ENCODE data around the gene LEF1. TPM values are rescaled to one million over a fixed set of nuclear protein-coding genes. Genes with fewer than 3 reads are reported as not detected.

LEF1 gene
- total and polyA plus RNA-seq, 9 of the 15 experiments (the other 6 are each of a cell fraction or from before 2014, with no cell fraction given), result 15.1 to 81.1 (median 29.7) TPM

DNA sequence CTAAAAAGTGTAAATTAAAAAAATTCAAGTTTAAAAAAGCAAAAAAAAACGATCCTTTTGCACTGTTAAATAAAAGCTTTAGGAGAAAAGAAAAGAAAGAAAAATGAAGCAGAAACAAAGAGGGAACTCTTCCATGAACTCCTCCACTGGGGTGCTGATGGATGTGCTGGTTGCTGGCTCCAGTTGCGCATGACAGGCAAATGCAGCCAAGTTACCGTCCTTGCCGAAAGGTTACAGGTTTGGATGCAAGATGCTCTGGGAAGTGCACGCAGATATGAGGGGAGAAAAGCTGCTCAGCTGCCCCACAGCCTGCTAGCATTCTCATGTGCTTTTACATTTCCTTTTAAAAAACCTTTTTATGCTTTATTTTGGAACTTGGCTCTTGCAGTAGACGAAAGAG is 120.6 kb downstream of the LEF1 start:
- in situ Hi-C loops (cut with MboI), result no loop called here
- POLR2A ChIA-PET, result interaction anchor here (1.1 to 1.3 kb wide), 2 partner anchors 10 to 21 kb away, joined by 3 to 4 read pairs; no protein-coding TSS in a partner anchor

DNA sequence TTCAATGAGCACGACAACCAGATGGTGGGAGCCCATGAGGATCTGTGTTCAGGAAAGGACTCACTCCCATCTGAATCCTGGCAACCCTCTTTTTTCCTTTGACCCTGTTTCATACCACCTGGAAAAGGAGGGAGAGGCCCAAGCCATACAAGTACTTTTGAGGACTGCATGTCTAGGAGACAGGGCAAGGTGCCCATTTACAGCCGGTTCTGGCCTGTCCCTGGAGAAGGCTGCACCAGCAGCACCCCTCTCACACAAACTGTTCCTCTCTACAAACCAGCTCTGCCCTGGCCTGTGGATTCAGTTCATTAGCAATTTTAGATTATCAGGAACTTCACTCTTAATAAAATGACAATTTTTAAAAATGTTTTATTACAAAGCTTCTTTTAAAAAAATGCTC is 121.5 kb downstream of the LEF1 start:
- ATAC-seq, result no peak
- POLR2A ChIA-PET, result interaction anchor here (0.6 to 1.7 kb wide), 7 partner anchors 9 to 178 kb away, joined by 3 to 5 read pairs (median 3); no protein-coding TSS in a partner anchor
- H3K9me1 ChIP-seq (ENCODE audit: control insufficient read depth, insufficient read depth, low read length), result no peaks in the 10 kb centered on the region
- in situ Hi-C loops (cut with MboI), result no loop called here
- H3K79me2 ChIP-seq (ENCODE audit: control insufficient read depth, insufficient read depth, low read length), result no peaks in the 10 kb centered on the region
- no peak for DNase-seq (ENCODE audit: extremely low read depth in 1 of 4, low spot score in 3 of 4)
- H3K4me2 ChIP-seq (ENCODE audit: insufficient read depth, low read length), result no peak overlapping the region
- no peaks in the 10 kb centered on the region for H4K20me1 ChIP-seq (replicated peaks; ENCODE audit: control insufficient read depth, insufficient read depth, low read length)
- no peak overlapping the region for H3K4me3 ChIP-seq
- no peaks in the 10 kb centered on the region for H3K9me3 ChIP-seq (replicated peaks; ENCODE audit: control insufficient read depth, insufficient read depth, low read depth, low read length)
- WGBS (ENCODE audit: insufficient coverage, low coverage, missing lambda C conversion rate), result 79% methylated on average over 2 of the region's 2 CpGs
- CTCF ChIA-PET (ENCODE audit: low intra/inter-chr PET ratio), result no interaction called here
- H3K4me1 ChIP-seq (replicated peaks in 1 of 2; ENCODE audit: control insufficient read depth in 2 of 2, insufficient read depth in 2 of 2, low read length in 2 of 2), result peaks cover 0 to 15% of the 10 kb centered on the region in 2 experiments; a peak in 4 of 5 replicates
- no peak for FAIRE-seq
- intact Hi-C loops (cut with micrococcal nuclease), result no loop called here
- H3K9ac ChIP-seq (ENCODE audit: insufficient read depth in 1 of 2, low read depth in 2 of 2, low read length in 2 of 2), result no peak overlapping the region
- BruUV-seq (replicated peaks), result no TSS peak
- no peak overlapping the region for H2AFZ ChIP-seq (ENCODE audit: low read depth, low read length)
- no peak overlapping the region for H3K27ac ChIP-seq (ENCODE audit: extremely low read depth, low read depth, low read length)
- no peaks in the 10 kb centered on the region for H3K27me3 ChIP-seq (ENCODE audit: control insufficient read depth in 2 of 2, insufficient read depth in 2 of 2, low read length in 2 of 2)
- H3K36me3 ChIP-seq (ENCODE audit: control insufficient read depth, insufficient read depth, low read length), result peaks cover 19% of the 10 kb centered on the region; the same call in 1 of the 3 replicates
- no peak for TF ChIP-seq STAT5B (CRISPR knock-in tag; IDR thresholded peaks at IDR 0.05)
- no peak for TF ChIP-seq ZNF41 (CRISPR knock-in tag; conservative IDR thresholded peaks at IDR 0.05)
- TF ChIP-seq ZNF143 (CRISPR knock-in tag; IDR thresholded peaks at IDR 0.05), result no peak
- no peak for TF ChIP-seq ZNF830 (CRISPR knock-in tag; IDR thresholded peaks at IDR 0.05)
- TF ChIP-seq, protein P1, sequence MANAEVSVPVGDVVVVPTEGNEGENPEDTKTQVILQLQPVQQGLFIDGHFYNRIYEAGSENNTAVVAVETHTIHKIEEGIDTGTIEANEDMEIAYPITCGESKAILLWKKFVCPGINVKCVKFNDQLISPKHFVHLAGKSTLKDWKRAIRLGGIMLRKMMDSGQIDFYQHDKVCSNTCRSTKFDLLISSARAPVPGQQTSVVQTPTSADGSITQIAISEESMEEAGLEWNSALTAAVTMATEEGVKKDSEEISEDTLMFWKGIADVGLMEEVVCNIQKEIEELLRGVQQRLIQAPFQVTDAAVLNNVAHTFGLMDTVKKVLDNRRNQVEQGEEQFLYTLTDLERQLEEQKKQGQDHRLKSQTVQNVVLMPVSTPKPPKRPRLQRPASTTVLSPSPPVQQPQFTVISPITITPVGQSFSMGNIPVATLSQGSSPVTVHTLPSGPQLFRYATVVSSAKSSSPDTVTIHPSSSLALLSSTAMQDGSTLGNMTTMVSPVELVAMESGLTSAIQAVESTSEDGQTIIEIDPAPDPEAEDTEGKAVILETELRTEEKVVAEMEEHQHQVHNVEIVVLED (CRISPR knock-in tag; IDR thresholded peaks at IDR 0.05), result no peak
- TF ChIP-seq NR2C2 (CRISPR knock-in tag; IDR thresholded peaks at IDR 0.05), result no peak
- no peak for TF ChIP-seq NR2C2 (tag; IDR thresholded peaks at IDR 0.05)
- no peak for TF ChIP-seq KHSRP (IDR thresholded peaks at IDR 0.05)
- TF ChIP-seq, protein P2, sequence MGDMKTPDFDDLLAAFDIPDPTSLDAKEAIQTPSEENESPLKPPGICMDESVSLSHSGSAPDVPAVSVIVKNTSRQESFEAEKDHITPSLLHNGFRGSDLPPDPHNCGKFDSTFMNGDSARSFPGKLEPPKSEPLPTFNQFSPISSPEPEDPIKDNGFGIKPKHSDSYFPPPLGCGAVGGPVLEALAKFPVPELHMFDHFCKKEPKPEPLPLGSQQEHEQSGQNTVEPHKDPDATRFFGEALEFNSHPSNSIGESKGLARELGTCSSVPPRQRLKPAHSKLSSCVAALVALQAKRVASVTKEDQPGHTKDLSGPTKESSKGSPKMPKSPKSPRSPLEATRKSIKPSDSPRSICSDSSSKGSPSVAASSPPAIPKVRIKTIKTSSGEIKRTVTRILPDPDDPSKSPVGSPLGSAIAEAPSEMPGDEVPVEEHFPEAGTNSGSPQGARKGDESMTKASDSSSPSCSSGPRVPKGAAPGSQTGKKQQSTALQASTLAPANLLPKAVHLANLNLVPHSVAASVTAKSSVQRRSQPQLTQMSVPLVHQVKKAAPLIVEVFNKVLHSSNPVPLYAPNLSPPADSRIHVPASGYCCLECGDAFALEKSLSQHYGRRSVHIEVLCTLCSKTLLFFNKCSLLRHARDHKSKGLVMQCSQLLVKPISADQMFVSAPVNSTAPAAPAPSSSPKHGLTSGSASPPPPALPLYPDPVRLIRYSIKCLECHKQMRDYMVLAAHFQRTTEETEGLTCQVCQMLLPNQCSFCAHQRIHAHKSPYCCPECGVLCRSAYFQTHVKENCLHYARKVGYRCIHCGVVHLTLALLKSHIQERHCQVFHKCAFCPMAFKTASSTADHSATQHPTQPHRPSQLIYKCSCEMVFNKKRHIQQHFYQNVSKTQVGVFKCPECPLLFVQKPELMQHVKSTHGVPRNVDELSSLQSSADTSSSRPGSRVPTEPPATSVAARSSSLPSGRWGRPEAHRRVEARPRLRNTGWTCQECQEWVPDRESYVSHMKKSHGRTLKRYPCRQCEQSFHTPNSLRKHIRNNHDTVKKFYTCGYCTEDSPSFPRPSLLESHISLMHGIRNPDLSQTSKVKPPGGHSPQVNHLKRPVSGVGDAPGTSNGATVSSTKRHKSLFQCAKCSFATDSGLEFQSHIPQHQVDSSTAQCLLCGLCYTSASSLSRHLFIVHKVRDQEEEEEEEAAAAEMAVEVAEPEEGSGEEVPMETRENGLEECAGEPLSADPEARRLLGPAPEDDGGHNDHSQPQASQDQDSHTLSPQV (IDR thresholded peaks at IDR 0.05), result no peak
- TF ChIP-seq MCM3 (IDR thresholded peaks at IDR 0.05), result no peak
- no peak for TF ChIP-seq ZNF589 (CRISPR knock-in tag; IDR thresholded peaks at IDR 0.05; ENCODE audit: low read depth)

More for the DNA sequence above, 120.6 kb downstream of the LEF1 start:
- Histone ChIP-seq H3K36me3 (ENCODE audit: control insufficient read depth, insufficient read depth, low read length) (peaks cover 19% of the 10 kb centered on the region; the same call in 1 of the 3 replicates), H3K4me3 (no peak overlapping the region), H3K9ac (ENCODE audit: insufficient read depth in 1 of 2, low read depth in 2 of 2, low read length in 2 of 2) (no peak overlapping the region), H3K9me3 (replicated peaks; ENCODE audit: control insufficient read depth, insufficient read depth, low read depth, low read length) (no peaks in the 10 kb centered on the region), H4K20me1 (replicated peaks; ENCODE audit: control insufficient read depth, insufficient read depth, low read length) (no peaks in the 10 kb centered on the region), H2AFZ (ENCODE audit: low read depth, low read length) (no peak overlapping the region), H3K9me1 (ENCODE audit: control insufficient read depth, insufficient read depth, low read length) (no peaks in the 10 kb centered on the region), H3K4me2 (ENCODE audit: insufficient read depth, low read length) (no peak overlapping the region), H3K4me1 (replicated peaks in 1 of 2; ENCODE audit: control insufficient read depth in 2 of 2, insufficient read depth in 2 of 2, low read length in 2 of 2) (peaks cover 0 to 15% of the 10 kb centered on the region in 2 experiments; a peak in 4 of 5 replicates), H3K27me3 (ENCODE audit: control insufficient read depth in 2 of 2, insufficient read depth in 2 of 2, low read length in 2 of 2) (no peaks in the 10 kb centered on the region), H3K27ac (ENCODE audit: extremely low read depth, low read depth, low read length) (no peak overlapping the region), H3K79me2 (ENCODE audit: control insufficient read depth, insufficient read depth, low read length) (no peaks in the 10 kb centered on the region)
- intact Hi-C loops (cut with micrococcal nuclease), result no loop called here
- FAIRE-seq, result no peak
- CTCF ChIA-PET (ENCODE audit: low intra/inter-chr PET ratio), result no interaction called here
- BruUV-seq (replicated peaks), result no TSS peak
- no peak for ATAC-seq
- 65% methylated on average over 5 of the region's 6 CpGs for WGBS (ENCODE audit: insufficient coverage, low coverage, missing lambda C conversion rate)
- DNase-seq (ENCODE audit: extremely low read depth in 1 of 4, low spot score in 3 of 4), result no peak
- TF ChIP-seq RFX1 (IDR thresholded peaks at IDR 0.05) (no peak), MYBL2 (IDR thresholded peaks at IDR 0.05; ENCODE audit: low read depth) (no peak), MYBL2 (CRISPR knock-in tag; IDR thresholded peaks at IDR 0.05; ENCODE audit: borderline replicate concordance) (no peak)

All from K562 (cell line).